ENCODE data around the gene HS3ST3A1. TPM values are rescaled to one million over a fixed set of nuclear protein-coding genes. Genes with fewer than 3 reads are reported as not detected.

Gene HS3ST3A1
- total and polyA plus RNA-seq, 2 experiments from 2014 or later = 1.2 to 1.5 TPM

DNA sequence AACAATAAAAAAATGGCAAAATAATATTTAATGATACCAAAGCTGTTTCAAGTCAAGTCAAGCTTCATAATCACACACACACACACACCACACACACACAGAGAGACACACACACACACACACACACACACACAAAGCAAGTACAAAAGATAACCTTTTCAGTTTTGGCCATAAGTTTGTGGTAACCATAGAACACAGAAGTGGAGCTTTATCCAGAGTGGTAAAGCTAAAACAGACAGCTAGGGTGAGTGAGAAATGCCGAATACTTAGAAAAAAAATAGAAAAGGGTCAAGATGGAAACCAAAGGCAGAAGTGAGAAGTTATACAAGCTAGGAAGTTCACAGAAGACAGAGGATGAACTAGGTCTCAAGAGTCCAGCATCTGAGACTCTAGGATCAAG is 79.0 kb downstream of the HS3ST3A1 start:
- no peak overlapping the region for H3K4me3 ChIP-seq
- no peak for TF ChIP-seq EZH2 (IDR thresholded peaks at IDR 0.05; ENCODE audit: borderline replicate concordance)
- TF ChIP-seq, protein P1, sequence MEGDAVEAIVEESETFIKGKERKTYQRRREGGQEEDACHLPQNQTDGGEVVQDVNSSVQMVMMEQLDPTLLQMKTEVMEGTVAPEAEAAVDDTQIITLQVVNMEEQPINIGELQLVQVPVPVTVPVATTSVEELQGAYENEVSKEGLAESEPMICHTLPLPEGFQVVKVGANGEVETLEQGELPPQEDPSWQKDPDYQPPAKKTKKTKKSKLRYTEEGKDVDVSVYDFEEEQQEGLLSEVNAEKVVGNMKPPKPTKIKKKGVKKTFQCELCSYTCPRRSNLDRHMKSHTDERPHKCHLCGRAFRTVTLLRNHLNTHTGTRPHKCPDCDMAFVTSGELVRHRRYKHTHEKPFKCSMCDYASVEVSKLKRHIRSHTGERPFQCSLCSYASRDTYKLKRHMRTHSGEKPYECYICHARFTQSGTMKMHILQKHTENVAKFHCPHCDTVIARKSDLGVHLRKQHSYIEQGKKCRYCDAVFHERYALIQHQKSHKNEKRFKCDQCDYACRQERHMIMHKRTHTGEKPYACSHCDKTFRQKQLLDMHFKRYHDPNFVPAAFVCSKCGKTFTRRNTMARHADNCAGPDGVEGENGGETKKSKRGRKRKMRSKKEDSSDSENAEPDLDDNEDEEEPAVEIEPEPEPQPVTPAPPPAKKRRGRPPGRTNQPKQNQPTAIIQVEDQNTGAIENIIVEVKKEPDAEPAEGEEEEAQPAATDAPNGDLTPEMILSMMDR (IDR thresholded peaks at IDR 0.05; ENCODE audit: poor library complexity) = no peak
- no peak for TF ChIP-seq EZH2phosphoT487 (IDR thresholded peaks at IDR 0.05; ENCODE audit: low read depth, severe bottlenecking, unreplicated experiment)
- 100% methylated on average over 1 of the region's 1 CpG for WGBS (ENCODE audit: low lambda C conversion rate, missing lambda C conversion rate)
- no peaks in the 10 kb centered on the region for H3K9me3 ChIP-seq (ENCODE audit: low read depth)
- no peak overlapping the region for H3K27ac ChIP-seq
- H3K79me2 ChIP-seq = no peaks in the 10 kb centered on the region
- DNase-seq (ENCODE audit: low spot score) = no peak
- H3K9me2 ChIP-seq (replicated peaks; ENCODE audit: insufficient read depth) = no peaks in the 10 kb centered on the region
- no peaks in the 10 kb centered on the region for H3K4me1 ChIP-seq (ENCODE audit: insufficient read depth)
- H3K4me2 ChIP-seq = no peak overlapping the region
- H2AFZ ChIP-seq = no peak overlapping the region
- no peaks in the 10 kb centered on the region for H4K20me1 ChIP-seq (ENCODE audit: insufficient read depth, poor library complexity, severe bottlenecking)
- no peaks in the 10 kb centered on the region for H3K36me3 ChIP-seq (replicated peaks; ENCODE audit: insufficient read depth, low read depth)
- no peaks in the 10 kb centered on the region for H3K27me3 ChIP-seq

DNA sequence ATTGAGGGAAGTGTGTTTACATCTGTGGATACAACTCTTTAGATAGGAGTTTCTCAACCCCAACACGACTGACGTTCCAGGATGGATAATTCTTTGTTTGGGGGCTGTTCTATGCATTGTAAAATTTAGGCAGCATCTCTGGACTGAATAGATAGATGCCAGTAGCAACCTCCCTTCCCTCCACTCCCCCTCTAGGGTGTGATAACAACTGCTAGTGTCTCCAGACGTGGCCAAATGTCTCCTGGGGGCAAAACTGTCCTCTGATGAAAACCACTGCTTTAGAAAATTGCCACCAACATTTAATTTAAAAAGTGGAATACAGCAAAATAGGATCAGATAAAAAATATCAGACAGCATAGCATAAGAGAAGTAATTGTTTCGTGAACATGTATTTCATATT is 79.9 kb downstream of the HS3ST3A1 start:
- Histone ChIP-seq H3K36me3 (replicated peaks; ENCODE audit: insufficient read depth, low read depth) (no peaks in the 10 kb centered on the region), H3K4me1 (ENCODE audit: insufficient read depth) (no peaks in the 10 kb centered on the region), H3K27ac (no peak overlapping the region), H3K27me3 (no peaks in the 10 kb centered on the region), H4K20me1 (ENCODE audit: insufficient read depth, poor library complexity, severe bottlenecking) (no peaks in the 10 kb centered on the region), H3K4me3 (no peak overlapping the region), H3K79me2 (no peaks in the 10 kb centered on the region), H3K9me3 (ENCODE audit: low read depth) (no peaks in the 10 kb centered on the region), H3K9me2 (replicated peaks; ENCODE audit: insufficient read depth) (no peaks in the 10 kb centered on the region), H2AFZ (no peak overlapping the region), H3K4me2 (no peak overlapping the region)
- TF ChIP-seq, protein P1 (IDR thresholded peaks at IDR 0.05; ENCODE audit: poor library complexity) = no peak
- TF ChIP-seq EZH2 (IDR thresholded peaks at IDR 0.05; ENCODE audit: borderline replicate concordance) (no peak), EZH2phosphoT487 (IDR thresholded peaks at IDR 0.05; ENCODE audit: low read depth, severe bottlenecking, unreplicated experiment) (no peak)
- DNase-seq (ENCODE audit: low spot score) = no peak
- WGBS (ENCODE audit: low lambda C conversion rate, missing lambda C conversion rate) = 82% methylated on average over 4 of the region's 4 CpGs

DNA sequence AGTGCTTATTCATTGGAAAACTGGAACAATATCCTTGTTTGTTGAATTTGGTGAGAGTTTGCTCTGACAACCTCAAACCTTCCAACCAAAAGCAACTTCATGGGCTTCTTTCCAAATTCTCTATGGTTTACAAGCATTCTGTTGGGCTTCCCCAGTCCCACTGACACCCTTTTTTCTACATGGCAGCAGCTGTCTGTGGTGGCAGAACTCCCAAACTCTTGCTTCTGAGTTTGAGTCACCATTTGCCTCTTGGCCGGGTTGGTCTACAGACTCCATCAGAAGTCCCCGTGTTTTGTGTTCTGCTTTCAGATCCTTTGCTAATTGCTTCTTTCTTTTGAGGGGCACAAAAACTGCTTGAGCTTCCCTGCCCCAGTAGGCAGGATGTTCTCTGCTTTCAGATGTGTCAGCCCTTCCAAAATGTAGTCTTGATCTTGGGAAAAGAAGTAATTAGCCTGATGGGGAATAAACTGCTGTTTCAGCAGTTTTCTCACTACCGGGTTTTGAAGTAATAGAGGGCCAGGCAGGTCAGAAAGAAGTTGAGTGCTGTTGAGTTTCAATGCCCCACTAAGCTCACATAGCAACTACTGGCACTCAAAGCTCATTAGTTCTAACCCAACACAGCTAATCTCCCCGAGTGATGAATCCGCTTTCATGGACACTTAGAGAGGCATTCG is 80.7 kb downstream of the HS3ST3A1 start:
- no peak overlapping the region for H3K4me2 ChIP-seq

More for the DNA sequence above, 80.7 kb downstream of the HS3ST3A1 start:
- TF ChIP-seq, protein P1 (IDR thresholded peaks at IDR 0.05; ENCODE audit: poor library complexity) = no peak
- TF ChIP-seq EZH2 (IDR thresholded peaks at IDR 0.05; ENCODE audit: borderline replicate concordance) = no peak
- no peak for TF ChIP-seq EZH2phosphoT487 (IDR thresholded peaks at IDR 0.05; ENCODE audit: low read depth, severe bottlenecking, unreplicated experiment)
- no peak for DNase-seq (ENCODE audit: low spot score)
- Histone ChIP-seq H4K20me1 (ENCODE audit: insufficient read depth, poor library complexity, severe bottlenecking) (no peaks in the 10 kb centered on the region), H3K27ac (no peak overlapping the region), H3K9me3 (ENCODE audit: low read depth) (no peaks in the 10 kb centered on the region), H2AFZ (no peak overlapping the region), H3K27me3 (no peaks in the 10 kb centered on the region), H3K4me1 (ENCODE audit: insufficient read depth) (no peaks in the 10 kb centered on the region), H3K79me2 (no peaks in the 10 kb centered on the region), H3K36me3 (replicated peaks; ENCODE audit: insufficient read depth, low read depth) (no peaks in the 10 kb centered on the region), H3K4me3 (no peak overlapping the region), H3K9me2 (replicated peaks; ENCODE audit: insufficient read depth) (no peaks in the 10 kb centered on the region)
- WGBS (ENCODE audit: low lambda C conversion rate, missing lambda C conversion rate) = 85% methylated on average over 6 of the region's 6 CpGs
